IMR-90 (cell line): ENCODE results near the gene PCBP3. TPM values are rescaled to one million over a fixed set of nuclear protein-coding genes. Genes with fewer than 3 reads are reported as not detected.

Experiments used
- ATAC-seq: fragments of 200-7000 bp; cut with Tn5 transposase; 2 replicates; pipeline ENCODE4 v1.9.1; 2020; ENCODE audit warnings: low read depth, mild to moderate bottlenecking, moderate library complexity
- BruUV-seq: library from RNA; stranded (reverse); fragments of 400-500 nt; replicated peaks from 2 replicates; lab custom pipeline; 2021; lab: Mats Ljungman, UMichigan
- CTCF ChIA-PET: fragments of 300-600 bp; formaldehyde crosslinking; extraction: SDS; loops from one replicate; lab custom pipeline; 2021; ENCODE audit warnings: antibody characterized with exemption; lab: Yijun Ruan, JAX
- POLR2A ChIA-PET: fragments of 300-600 bp; sonication (Branson Sonifier 250); formaldehyde crosslinking; loops from one replicate; lab custom pipeline; 2022; ENCODE audit warnings: antibody characterized with exemption; ENCODE audit not compliant: unreplicated experiment; lab: Charles Lee
- DNase-seq: peaks from one replicate; pipeline ENCODE4 v3.0.0; 2013
- H2AFZ ChIP-seq: replicated peaks from 2 replicates; pipeline ENCODE3; 2013; ENCODE audit warnings: low read length, mild to moderate bottlenecking; ENCODE audit not compliant: poor library complexity
- H2AK5ac ChIP-seq: 2 replicates; pipeline ENCODE4 v1.6.1; 2013; ENCODE audit warnings: low read depth, low read length, inconsistent platforms
- H2AK9ac ChIP-seq: replicated peaks from 2 replicates; pipeline ENCODE3; 2013; ENCODE audit warnings: mild to moderate bottlenecking, low read depth, low read length, moderate library complexity; ENCODE audit not compliant: poor library complexity
- H2BK120ac ChIP-seq: 2 replicates; pipeline ENCODE4 v1.6.1; 2013; ENCODE audit warnings: low read depth, low read length, inconsistent platforms
- H2BK15ac ChIP-seq: 3 replicates; pipeline ENCODE4 v1.6.1; 2013; ENCODE audit warnings: low read depth, low read length, inconsistent platforms
- H2BK20ac ChIP-seq: 2 replicates; pipeline ENCODE4 v1.6.1; 2013; ENCODE audit warnings: low read depth, mild to moderate bottlenecking, inconsistent platforms, low read length, moderate library complexity
- H2BK5ac ChIP-seq: 2 replicates; pipeline ENCODE4 v1.6.1; 2013; ENCODE audit warnings: mild to moderate bottlenecking, low read depth, low read length, inconsistent platforms; ENCODE audit not compliant: poor library complexity, severe bottlenecking
- H3K14ac ChIP-seq: replicated peaks from 2 replicates; pipeline ENCODE4 v1.6.1; 2013; ENCODE audit warnings: low read depth, low read length, inconsistent platforms
- H3K18ac ChIP-seq: 2 replicates; pipeline ENCODE4 v1.6.1; 2013; ENCODE audit warnings: low read depth, low read length, control low read depth
- H3K23ac ChIP-seq: 2 replicates; pipeline ENCODE4 v1.6.1; 2013; ENCODE audit warnings: low read depth, low read length, inconsistent platforms
- H3K27ac ChIP-seq: 2 replicates; pipeline ENCODE4 v1.5.1; 2013; ENCODE audit warnings: mild to moderate bottlenecking, control low read depth, low read length; ENCODE audit not compliant: insufficient read depth
- H3K27me3 ChIP-seq: 2 replicates; pipeline ENCODE4 v1.6.1; 2013; ENCODE audit warnings: low read length; ENCODE audit not compliant: control insufficient read depth, insufficient read depth
- H3K36me3 ChIP-seq: 2 replicates; pipeline ENCODE4 v1.6.1; 2013; ENCODE audit warnings: low read length, mixed read lengths; ENCODE audit not compliant: control insufficient read depth, insufficient read depth
- H3K4ac ChIP-seq: 2 replicates; pipeline ENCODE4 v1.6.1; 2013; ENCODE audit warnings: low read depth, low read length, inconsistent platforms
- H3K4me1 ChIP-seq: 2 replicates; pipeline ENCODE4 v1.6.1; 2013; ENCODE audit warnings: low read length, mixed read lengths; ENCODE audit not compliant: control insufficient read depth, insufficient read depth
- H3K4me2 ChIP-seq: 2 replicates; pipeline ENCODE4 v1.6.1; 2013; ENCODE audit warnings: low read depth, mild to moderate bottlenecking, control low read depth, low read length, moderate library complexity
- H3K4me3 ChIP-seq: 2 replicates; pipeline ENCODE4 v1.5.1; 2013; ENCODE audit warnings: low read depth, mild to moderate bottlenecking, control low read depth, low read length, moderate library complexity; ENCODE audit not compliant: insufficient read depth
- H3K56ac ChIP-seq: 2 replicates; pipeline ENCODE4 v1.6.1; 2013; ENCODE audit warnings: low read length, inconsistent platforms; ENCODE audit not compliant: insufficient read depth; ENCODE audit errors: extremely low read depth
- H3K79me1 ChIP-seq, 2 experiments: 2 replicates each; pipeline ENCODE4 v1.6.1; 2013; ENCODE audit warnings: low read length in 2 of 2, inconsistent platforms in 1 of 2, low read depth in 1 of 2
- H3K9ac ChIP-seq: 2 replicates; pipeline ENCODE4 v1.6.1; 2013; ENCODE audit warnings: low read depth, low read length, control low read depth
- H3K9me1 ChIP-seq: 2 replicates; pipeline ENCODE4 v1.6.1; 2013; ENCODE audit warnings: low read length, inconsistent platforms; ENCODE audit not compliant: insufficient read depth
- H3K9me3 ChIP-seq: 2 replicates; pipeline ENCODE4 v1.6.1; 2013; ENCODE audit warnings: low read length; ENCODE audit not compliant: control insufficient read depth, insufficient read depth
- H4K20me1 ChIP-seq: 2 replicates; pipeline ENCODE4 v1.6.1; 2013; ENCODE audit warnings: low read length, inconsistent platforms; ENCODE audit not compliant: insufficient read depth
- H4K5ac ChIP-seq: 2 replicates; pipeline ENCODE4 v1.6.1; 2013; ENCODE audit warnings: mild to moderate bottlenecking, low read depth, low read length, control low read depth
- H4K8ac ChIP-seq, 2 experiments: 2 replicates each; pipeline ENCODE4 v1.6.1; 2013; ENCODE audit warnings: low read depth in 2 of 2, low read length in 2 of 2, control low read depth in 1 of 2, inconsistent platforms in 1 of 2
- H4K91ac ChIP-seq: 2 replicates; pipeline ENCODE4 v1.6.1; 2013; ENCODE audit warnings: low read depth, low read length, inconsistent platforms; ENCODE audit not compliant: insufficient read depth
- BHLHE40 ChIP-seq: fragments of 150-350 bp; IDR thresholded peaks from 2 replicates; pipeline ENCODE4 v1.6.1; 2016; ENCODE audit warnings: mild to moderate bottlenecking, low read depth, low read length
- CEBPB ChIP-seq: IDR thresholded peaks from 2 replicates; pipeline ENCODE4 v1.6.1; 2012; ENCODE audit warnings: low read depth, low read length, improper control_type of control experiment
- CHD1 ChIP-seq: IDR thresholded peaks from 2 replicates; pipeline ENCODE4 v1.6.1; 2012; ENCODE audit warnings: low read depth, low read length, improper control_type of control experiment
- ELK1 ChIP-seq: fragments of 150-350 bp; IDR thresholded peaks from 2 replicates; pipeline ENCODE4 v1.6.1; 2016; ENCODE audit warnings: low read depth, mild to moderate bottlenecking, low read length, moderate library complexity, borderline replicate concordance
- FOS ChIP-seq: fragments of 150-350 bp; IDR thresholded peaks from 2 replicates; pipeline ENCODE4 v1.6.1; 2016; ENCODE audit warnings: low read depth, low read length
- MAFK ChIP-seq: IDR thresholded peaks from 2 replicates; pipeline ENCODE4 v1.6.1; 2012; ENCODE audit warnings: low read depth, low read length, improper control_type of control experiment
- MAZ ChIP-seq: IDR thresholded peaks from 2 replicates; pipeline ENCODE4 v1.6.1; 2012; ENCODE audit warnings: low read depth, mild to moderate bottlenecking, low read length, improper control_type of control experiment, moderate library complexity, borderline replicate concordance
- MXI1 ChIP-seq: IDR thresholded peaks from 2 replicates; pipeline ENCODE4 v1.6.1; 2012; ENCODE audit warnings: low read depth, mild to moderate bottlenecking, low read length, moderate library complexity, borderline replicate concordance
- NFE2L2 ChIP-seq: fragments of 150-350 bp; IDR thresholded peaks from 2 replicates; pipeline ENCODE4 v1.6.1; 2016; ENCODE audit warnings: low read depth, mild to moderate bottlenecking, low read length
- POLR2A ChIP-seq: IDR thresholded peaks from 2 replicates; pipeline ENCODE4 v1.6.1; 2012; ENCODE audit warnings: mild to moderate bottlenecking, low read depth, low read length
- RAD21 ChIP-seq: IDR thresholded peaks from 2 replicates; pipeline ENCODE4 v1.6.1; 2012; ENCODE audit warnings: low read length, improper control_type of control experiment
- RFX5 ChIP-seq: IDR thresholded peaks from 2 replicates; pipeline ENCODE4 v1.8.0; 2012; ENCODE audit warnings: low read depth, mild to moderate bottlenecking, low read length, moderate library complexity
- SMC3 ChIP-seq: fragments of 150-350 bp; IDR thresholded peaks from 2 replicates; pipeline ENCODE4 v1.6.1; 2016; ENCODE audit warnings: low read depth, mild to moderate bottlenecking, antibody characterized with exemption, low read length, moderate library complexity
- USF2 ChIP-seq: fragments of 150-350 bp; IDR thresholded peaks from 2 replicates; pipeline ENCODE4 v1.6.1; 2017; ENCODE audit warnings: mild to moderate bottlenecking, antibody characterized with exemption, low read length, low read depth
- WGBS, 2 experiments: methylation state at CpG; one replicate each; pipeline versions ENCODE4 v1.1.5 to v1.1.7; 2013; ENCODE audit warnings: missing lambda C conversion rate in 2 of 2; ENCODE audit not compliant: insufficient read length in 1 of 2; ENCODE audit errors: extremely low coverage in 2 of 2; 5-methylcytosine and 5-hydroxymethylcytosine counted together
- dilution Hi-C: fragments of 300-500 bp; cut with HindIII; formaldehyde crosslinking; loops from one replicate; pipeline ENCODE4 v1.14.3; 2018; ENCODE audit warnings: low sequenced_read_pairs; ENCODE audit not compliant: unreplicated experiment
- in situ Hi-C: fragments of 300-500 bp; cut with MboI; formaldehyde crosslinking; loops from 3 replicates; pipeline ENCODE4 v1.14.3; 2019; ENCODE audit warnings: low sequenced_read_pairs, inconsistent platforms, mixed read lengths
- intact Hi-C: fragments of 100-400 bp; cut with micrococcal nuclease; formaldehyde crosslinking; loops from 2 replicates; pipeline ENCODE4 v1.10.0; 2022
- polyA plus RNA-seq, 3 experiments: library from polyadenylated mRNA; depleted of rRNA; stranded (reverse); fragments of >200 nt; gene quantifications; 2 replicates each; pipeline ENCODE4 v1.2.3, GENCODE V29; 2012; ENCODE audit warnings: low replicate concordance in 1 of 3
- total RNA-seq: library from RNA; depleted of rRNA; stranded (reverse); fragments of >200 nt; gene quantifications from 2 replicates; pipeline ENCODE4 v1.2.3, GENCODE V29; 2012
- TF ChIP-seq, protein P1 (sequence below): conservative IDR thresholded peaks from 2 replicates; pipeline ENCODE4 v1.5.1; 2012; ENCODE audit warnings: mild to moderate bottlenecking, low read depth, low read length, improper control_type of control experiment

The PCBP3 gene
- total and polyA plus RNA-seq, 2 of the 4 experiments (the other 2 are of a cell fraction), result 2.9 to 3.9 TPM

DNA sequence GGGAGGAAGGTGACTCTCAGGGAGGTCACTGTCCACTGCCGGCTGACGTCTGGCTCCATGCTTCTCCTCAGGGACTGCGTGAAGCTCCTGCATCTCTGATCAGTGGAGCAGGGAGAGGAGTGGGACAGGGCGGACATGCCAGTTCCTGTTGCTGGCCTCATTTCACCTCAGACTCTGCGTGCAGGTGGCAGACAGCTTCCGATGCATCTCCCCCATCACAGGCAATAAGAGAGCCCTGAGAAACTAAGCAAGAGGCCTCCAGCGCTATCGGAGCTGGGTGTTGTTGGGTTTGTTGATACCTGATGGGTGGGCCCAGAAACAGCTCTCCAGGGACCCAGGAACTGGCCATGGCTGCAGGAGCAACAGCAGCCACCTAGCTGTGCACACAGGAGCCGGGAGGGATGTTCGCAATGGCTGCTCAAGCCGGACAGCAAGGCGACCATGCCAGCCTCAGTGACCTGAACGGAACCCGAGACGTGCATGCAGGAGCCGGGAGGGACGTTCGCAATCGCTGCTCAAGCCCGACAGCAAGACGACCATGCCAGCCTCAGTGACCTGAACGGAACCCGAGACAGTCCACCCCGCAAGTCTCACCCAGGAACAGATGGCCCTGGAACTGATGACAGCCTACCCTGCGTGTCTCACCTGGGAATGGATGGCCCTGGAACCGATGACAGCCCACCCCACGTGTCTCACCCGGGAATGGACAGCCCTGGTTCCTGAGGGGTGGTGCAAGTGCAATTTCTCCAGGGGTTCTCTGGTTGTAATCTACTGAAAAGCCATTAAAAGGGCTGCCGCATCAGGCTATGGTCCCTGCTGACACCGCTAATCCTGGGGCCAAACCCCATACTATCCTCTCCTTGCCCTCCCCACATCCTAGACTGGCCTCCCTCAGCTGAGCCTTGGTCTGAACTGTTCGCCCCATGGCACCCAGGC, 14.2 kb upstream of the PCBP3 start:
- Histone ChIP-seq H4K20me1 (no peaks in the 10 kb centered on the region), H3K9me3 (peaks cover 2% of the 10 kb centered on the region), H2AK5ac (no peak overlapping the region; the same call in 1 of the 2 replicates), H2AK9ac (no peak overlapping the region), H2BK120ac (no peak overlapping the region), H3K14ac (no peak overlapping the region), H2BK15ac (no peak overlapping the region), H3K23ac (no peak overlapping the region), H3K9ac (no peak overlapping the region), H3K18ac (no peak overlapping the region), H3K4me1 (no peaks in the 10 kb centered on the region), H3K56ac (no peak overlapping the region), H2BK5ac (no peak overlapping the region), H3K36me3 (no peaks in the 10 kb centered on the region), H3K27me3 (peaks cover 30% of the 10 kb centered on the region), H3K4me3 (no peak overlapping the region), H3K4me2 (no peak overlapping the region), H2AFZ (no peak overlapping the region), H2BK20ac (no peak overlapping the region), H3K9me1 (no peaks in the 10 kb centered on the region), H3K79me1 (no peaks in the 10 kb centered on the region), H4K8ac (no peak overlapping the region), H3K27ac (no peak overlapping the region), H4K5ac (no peak overlapping the region), H3K4ac (no peak overlapping the region), H4K91ac (no peak overlapping the region)
- ATAC-seq, result no peak
- DNase-seq, result no peak
- dilution Hi-C loops (no loop called here), in situ Hi-C loops (no loop called here), intact Hi-C loops (no loop called here)
- ChIA-PET POLR2A (no interaction called here), CTCF (no interaction called here)
- no TSS peak for BruUV-seq
- WGBS, 2 experiments, result 82% methylated on average over 13 of the region's 31 CpGs; no CpG with 5 or more reads in 1 of the 2 experiments
- TF ChIP-seq RAD21 (no peak), MAFK (no peak), ELK1 (no peak), POLR2A (no peak), FOS (no peak), CHD1 (no peak), RFX5 (no peak), NFE2L2 (no peak), BHLHE40 (no peak), MXI1 (no peak), SMC3 (no peak), MAZ (no peak), USF2 (no peak), CEBPB (no peak)
- TF ChIP-seq, protein P1, sequence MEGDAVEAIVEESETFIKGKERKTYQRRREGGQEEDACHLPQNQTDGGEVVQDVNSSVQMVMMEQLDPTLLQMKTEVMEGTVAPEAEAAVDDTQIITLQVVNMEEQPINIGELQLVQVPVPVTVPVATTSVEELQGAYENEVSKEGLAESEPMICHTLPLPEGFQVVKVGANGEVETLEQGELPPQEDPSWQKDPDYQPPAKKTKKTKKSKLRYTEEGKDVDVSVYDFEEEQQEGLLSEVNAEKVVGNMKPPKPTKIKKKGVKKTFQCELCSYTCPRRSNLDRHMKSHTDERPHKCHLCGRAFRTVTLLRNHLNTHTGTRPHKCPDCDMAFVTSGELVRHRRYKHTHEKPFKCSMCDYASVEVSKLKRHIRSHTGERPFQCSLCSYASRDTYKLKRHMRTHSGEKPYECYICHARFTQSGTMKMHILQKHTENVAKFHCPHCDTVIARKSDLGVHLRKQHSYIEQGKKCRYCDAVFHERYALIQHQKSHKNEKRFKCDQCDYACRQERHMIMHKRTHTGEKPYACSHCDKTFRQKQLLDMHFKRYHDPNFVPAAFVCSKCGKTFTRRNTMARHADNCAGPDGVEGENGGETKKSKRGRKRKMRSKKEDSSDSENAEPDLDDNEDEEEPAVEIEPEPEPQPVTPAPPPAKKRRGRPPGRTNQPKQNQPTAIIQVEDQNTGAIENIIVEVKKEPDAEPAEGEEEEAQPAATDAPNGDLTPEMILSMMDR, result no peak
